HG02981 (cell line): Measurements from ENCODE around the gene BIRC7.

ENCODE experiments used
- ATAC-seq: cut with Tn5 transposase; IDR thresholded peaks from one replicate; pipeline ENCODE4 v1.9.1; 2021; ENCODE audit warnings: mild to moderate bottlenecking, moderate library complexity; ENCODE audit not compliant: unreplicated experiment

Gene BIRC7

DNA sequence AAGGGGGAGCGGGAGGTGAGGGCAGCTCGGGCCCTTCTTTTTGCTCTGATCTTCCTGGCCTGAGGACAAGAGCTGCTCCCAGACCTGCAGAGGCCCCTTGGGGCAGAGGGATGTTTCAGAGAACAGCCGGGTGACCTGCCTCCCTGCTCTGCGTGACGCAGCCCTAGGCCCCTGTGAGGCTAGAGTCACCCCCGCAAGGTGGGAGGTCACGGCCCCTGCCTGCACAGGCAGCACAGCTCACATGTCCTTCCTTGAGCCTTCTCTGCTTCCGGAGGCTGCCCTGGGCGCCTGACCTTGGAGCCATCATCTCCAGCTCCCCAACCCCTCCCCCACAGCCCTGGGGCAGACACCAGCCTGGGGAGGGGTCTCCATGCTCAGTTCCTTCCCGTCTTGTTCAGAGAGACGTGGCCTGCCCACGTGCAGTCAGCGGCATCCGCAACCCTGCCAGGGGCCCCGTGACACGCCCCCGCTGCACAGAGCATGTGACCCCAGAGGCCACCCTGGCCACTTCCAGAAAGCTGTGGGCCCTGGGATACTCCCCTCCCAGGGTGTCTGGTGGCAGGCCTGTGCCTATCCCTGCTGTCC, at the start of gene BIRC7:
Gene BIRC7, plus strand, starts transcription at position 507 of the 585 bp plus-strand sequence. CDS start 192 bp downstream, outside the sequence.
- no peak for ATAC-seq

GRCh38 chr20:63186084-63186483, 49.6 kb upstream of the BIRC7 start:
- no peak for ATAC-seq

- no peak for ATAC-seq
These were observed 49.0 kb upstream of the BIRC7 start for GRCh38 chr20:63186528-63187316.

- no peak for ATAC-seq
These were observed 48.2 kb upstream of the BIRC7 start for GRCh38 chr20:63187338-63188158.

DNA sequence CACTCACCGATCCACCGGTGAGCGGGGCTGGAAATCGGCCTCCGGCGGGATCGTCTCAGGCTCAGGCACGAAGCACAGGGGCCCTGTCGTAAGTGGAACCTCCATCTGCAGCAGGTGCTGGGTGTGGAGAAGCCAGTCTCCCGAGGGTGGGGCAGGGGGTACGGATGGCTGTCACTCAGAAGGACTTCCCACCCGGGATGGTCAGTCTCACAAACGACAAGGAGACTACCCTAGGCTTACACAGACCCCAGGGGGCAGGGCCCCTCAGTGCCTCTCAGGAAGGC, 47.6 kb upstream of the BIRC7 start:
- no peak for ATAC-seq

GRCh38 chr20:63188641-63189321, 46.9 kb upstream of the BIRC7 start:
- no peak for ATAC-seq

DNA sequence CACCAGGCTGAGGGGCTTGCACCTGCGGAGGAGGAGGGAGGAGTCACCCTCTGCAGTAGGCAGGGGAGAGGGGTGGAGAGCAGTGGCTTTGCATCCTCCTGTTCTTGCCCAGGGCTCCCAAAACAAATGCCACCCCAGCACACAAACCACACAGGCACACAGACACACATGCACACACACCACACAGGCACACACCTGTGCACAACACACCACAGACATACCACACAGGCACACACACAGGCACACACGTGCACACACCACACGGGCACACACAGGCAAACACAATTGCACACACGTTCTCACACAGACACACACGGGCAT, 46.4 kb upstream of the BIRC7 start:
- ATAC-seq: no peak

DNA sequence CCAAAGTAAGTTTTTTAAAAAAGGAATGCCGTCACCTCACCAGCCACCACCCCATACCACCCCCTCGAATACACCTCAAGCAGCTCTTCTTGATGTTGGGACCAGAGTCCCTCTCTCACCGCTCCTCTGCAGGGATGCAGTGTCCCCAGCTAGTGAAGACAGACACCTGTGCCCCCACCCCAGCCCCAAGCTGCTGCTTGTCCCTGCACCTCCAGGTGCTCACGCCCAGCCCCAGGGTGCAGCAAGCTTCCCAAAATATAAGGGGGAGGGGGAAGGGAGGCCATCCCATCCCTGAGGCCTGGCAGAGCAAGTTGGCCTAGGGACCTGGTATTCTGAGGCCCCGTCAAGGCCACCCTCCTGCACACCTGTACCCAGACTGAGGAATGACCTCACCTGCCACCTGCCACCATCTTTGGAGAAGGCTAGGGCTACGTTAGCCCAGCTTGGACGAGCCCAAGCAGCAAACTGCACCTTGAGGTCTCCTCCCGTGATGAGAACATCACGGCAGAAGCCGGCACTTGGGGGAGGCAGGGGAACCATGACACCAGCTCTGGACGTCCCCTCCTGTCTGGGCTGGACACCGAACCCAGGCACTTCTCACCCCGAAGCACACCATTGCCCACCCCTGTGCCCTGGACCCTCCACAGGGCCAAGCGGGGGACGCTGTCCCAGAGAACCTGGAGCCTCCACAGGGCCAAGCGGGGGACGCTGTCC, 45.7 kb upstream of the BIRC7 start:
- ATAC-seq: no peak

DNA sequence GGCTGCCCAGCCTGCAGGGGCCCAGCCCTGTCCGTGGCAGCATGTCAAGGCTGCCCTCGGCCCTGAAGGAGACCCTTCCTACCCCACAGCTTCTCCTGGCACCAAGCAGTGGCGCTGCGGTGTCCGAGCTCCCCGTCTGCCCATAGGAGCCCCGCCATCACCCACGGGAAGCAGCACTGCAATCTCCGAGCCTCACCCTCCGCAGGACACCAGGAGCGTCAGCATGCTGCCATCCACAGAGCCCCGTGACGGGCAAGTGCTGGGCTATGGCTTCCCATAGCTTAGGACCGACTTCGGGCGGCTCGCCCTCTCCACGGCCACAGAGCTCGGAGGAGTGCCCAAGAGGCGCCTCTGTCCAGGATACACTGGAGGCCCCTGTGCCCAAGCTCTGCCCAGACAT, 44.9 kb upstream of the BIRC7 start:
- no peak for ATAC-seq

- ATAC-seq: no peak
These were observed 44.3 kb upstream of the BIRC7 start for GRCh38 chr20:63191400-63191799.

DNA sequence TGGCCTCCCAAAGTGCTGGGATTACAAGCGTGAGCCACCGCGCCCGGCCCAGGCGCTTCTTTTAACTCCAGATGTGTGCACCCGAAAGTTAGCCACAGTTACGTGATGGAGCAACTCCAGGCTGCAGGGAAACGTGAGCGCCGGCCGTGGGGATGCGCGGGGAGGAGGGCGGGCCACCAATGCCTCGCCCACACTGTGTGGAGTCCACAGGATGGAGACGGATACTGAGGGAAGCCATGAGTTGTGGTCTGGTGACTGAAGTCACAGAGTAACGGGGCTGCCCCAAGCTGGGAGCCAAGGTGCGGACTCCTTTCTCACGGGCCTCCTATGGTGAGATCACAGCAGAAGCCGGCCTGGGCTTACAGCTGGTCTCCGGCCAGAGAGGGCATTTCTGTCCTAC, 43.0 kb upstream of the BIRC7 start:
- ATAC-seq: no peak

- ATAC-seq: no peak
These were observed 41.5 kb upstream of the BIRC7 start for GRCh38 chr20:63194007-63194796.

GRCh38 chr20:63194797-63195173, 40.9 kb upstream of the BIRC7 start:
- no peak for ATAC-seq

DNA sequence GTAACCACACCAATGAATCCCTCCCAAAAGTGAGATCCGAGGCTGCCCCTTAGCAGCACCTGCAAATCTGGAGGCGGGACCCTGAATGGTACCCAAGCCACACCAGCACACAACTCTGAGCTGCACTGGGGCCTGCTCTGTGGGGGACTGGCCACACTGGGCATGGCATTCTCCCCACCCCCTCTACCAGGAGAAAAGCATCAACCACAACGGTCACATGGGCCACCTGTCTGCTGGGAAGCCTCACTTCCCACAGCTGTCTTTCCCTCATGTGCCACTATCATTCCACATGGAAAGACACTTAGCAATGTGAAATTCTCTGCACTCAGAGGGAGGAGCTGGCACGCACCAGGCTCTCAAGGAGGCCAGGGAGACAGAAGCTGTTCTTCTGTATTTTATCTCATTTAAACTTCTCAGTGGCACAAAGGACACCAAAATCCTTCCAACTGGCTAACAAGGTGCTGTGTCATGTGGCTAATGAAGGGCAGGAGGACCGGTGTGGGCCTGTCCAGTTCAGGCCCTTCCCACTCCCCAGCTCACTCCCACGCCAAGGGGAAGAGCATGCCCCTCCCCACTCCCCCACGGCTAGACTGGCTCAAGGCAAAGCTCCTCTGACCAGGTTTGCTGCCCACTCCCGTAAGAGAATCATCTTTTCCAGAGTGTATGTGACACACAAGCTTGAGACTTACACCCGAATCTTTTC, 38.8 kb upstream of the BIRC7 start:
- no peak for ATAC-seq

DNA sequence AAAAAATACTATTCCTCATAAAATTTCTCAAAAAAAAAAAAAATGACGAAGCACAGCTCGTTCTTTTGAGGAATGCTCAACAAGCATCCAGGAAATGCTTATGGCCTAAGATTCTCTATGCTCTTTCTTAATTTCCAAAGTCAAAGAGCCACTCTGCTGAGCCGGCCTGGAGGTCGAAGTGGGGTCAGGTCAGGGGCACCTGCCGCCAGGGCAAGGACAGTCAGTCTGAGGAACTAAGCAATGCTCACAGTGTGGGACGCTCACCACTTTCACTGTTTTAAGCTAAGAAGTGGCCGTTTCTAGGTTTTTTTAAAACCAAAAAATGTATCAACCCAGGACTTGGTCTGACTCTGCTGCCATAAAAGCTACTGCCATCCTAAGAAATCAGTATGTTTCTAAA, 37.1 kb upstream of the BIRC7 start:
- ATAC-seq: no peak

- no peak for ATAC-seq
These were observed 33.7 kb upstream of the BIRC7 start for GRCh38 chr20:63202021-63202420.

DNA sequence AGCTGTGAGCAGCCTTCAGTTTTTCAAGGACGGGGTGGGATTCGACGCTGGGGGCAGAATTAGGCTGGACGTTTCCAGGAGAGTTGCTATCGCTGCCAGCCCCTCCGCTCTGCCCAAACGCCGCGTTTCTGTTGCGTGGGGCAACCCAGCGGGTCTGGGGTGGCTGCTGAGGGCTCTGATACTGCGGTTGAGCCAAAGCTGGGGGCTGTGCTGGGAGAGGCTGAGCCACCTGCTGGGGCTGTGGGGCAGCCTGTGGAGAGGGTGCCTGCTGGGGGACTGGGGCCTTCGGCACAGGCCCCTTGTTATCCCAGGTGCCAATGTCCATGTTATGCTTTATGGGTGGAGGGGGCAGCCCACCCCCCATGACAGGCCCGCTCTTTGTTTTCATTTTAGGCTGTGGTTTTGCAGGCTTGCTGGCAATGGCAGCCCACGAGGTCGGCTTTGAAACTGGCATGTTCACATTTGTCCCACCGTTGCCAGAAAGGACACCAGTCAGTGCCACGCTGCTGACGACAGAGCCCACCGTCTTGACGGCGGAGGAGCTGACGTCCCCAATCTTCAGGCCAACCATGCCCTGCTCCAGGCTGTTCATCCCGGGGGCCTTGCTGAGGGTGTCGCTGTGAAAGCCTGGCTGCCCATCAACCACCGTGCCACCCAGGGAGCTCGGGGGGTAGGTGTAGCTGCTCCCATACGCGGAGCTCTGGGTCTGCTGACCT, 32.7 kb upstream of the BIRC7 start:
- no peak for ATAC-seq

DNA sequence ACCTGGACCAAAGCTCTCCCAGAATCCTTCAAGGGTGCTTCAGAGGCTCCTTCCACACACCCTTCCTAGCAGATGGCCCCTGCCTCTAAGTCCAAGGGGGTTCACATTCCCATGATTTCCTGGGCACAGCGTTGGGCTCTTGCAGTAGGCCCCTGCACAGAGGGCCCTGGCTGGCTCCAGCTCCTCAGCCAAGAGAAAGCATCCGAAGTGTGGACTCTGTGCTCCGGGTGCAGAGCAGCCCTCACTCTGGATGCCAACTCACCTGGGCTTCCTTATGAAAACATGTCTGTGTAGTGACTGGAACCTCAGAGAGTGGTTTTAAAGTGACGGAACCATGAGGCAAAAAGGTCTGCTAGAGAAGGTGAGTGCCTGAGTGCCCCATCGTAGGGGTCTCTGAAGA, 31.3 kb upstream of the BIRC7 start:
- no peak for ATAC-seq

DNA sequence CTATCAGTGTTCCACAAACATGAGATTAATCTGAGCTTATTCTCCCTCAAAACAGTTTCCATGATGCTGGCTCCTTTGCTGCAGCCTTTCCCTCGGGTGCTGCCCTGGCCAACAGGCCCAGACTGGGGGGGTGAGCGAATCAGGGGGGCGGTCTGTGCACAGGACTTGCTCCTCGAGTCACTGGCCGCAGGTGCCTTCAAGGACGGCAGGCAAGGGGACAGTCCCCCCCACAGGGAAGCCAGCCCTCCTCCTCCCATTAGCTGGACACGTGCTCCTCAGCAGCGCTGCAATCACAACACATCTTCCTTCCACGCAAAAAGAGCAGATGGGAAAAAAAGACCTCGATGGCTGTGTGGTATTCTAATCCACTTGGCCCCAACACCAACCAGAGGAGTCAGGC, 29.8 kb upstream of the BIRC7 start:
- ATAC-seq: no peak
